Sigmoid colon (tissue), 7 donors: Measurements from ENCODE around the gene TTC32. TPM values are rescaled to one million over a fixed set of nuclear protein-coding genes. Genes with fewer than 3 reads are reported as not detected.

Experiments used
- DNase-seq: peaks from one replicate; pipeline ENCODE4 v3.0.0-alpha.2; 2019
- H3K27ac ChIP-seq, 4 donors: fragments of 200-600 bp; sonication (generic); one replicate each; pipeline ENCODE4 v1.5.1; 2016 to 2019; ENCODE audit warnings: mild to moderate bottlenecking in 1 of 4
- H3K27me3 ChIP-seq, 3 donors: fragments of 200-600 bp; sonication (generic); one replicate each; pipeline ENCODE4 v1.5.1; 2019; ENCODE audit warnings: mild to moderate bottlenecking in 1 of 3
- H3K36me3 ChIP-seq, 4 donors: fragments of 200-600 bp; sonication (generic); one replicate each; pipeline ENCODE4 v1.5.1; 2016 to 2019
- H3K4me1 ChIP-seq, 4 donors: fragments of 200-600 bp; sonication (generic); one replicate each; pipeline ENCODE4 v1.5.1; 2017 to 2019
- H3K4me3 ChIP-seq, 4 donors: fragments of 200-600 bp; sonication (generic); one replicate each; pipeline ENCODE4 v1.5.1; 2017 to 2019; ENCODE audit warnings: mild to moderate bottlenecking in 2 of 4, moderate library complexity in 1 of 4
- H3K9me3 ChIP-seq, 4 donors: fragments of 200-600 bp in 3 of 4; sonication (generic) in 3 of 4; one replicate each; pipeline versions ENCODE4 v1.5.1 to v1.6.1; 2013 to 2019
- EP300 ChIP-seq, 4 donors: sonication (generic); formaldehyde crosslinking; IDR thresholded peaks; one replicate each; pipeline ENCODE4 v1.6.1; 2017; ENCODE audit warnings: antibody characterized with exemption in 4 of 4
- POLR2A ChIP-seq, 2 donors: fragments of 450-650 bp; IDR thresholded peaks; one replicate each; pipeline ENCODE4 v1.6.1; 2016; ENCODE audit warnings: antibody characterized with exemption in 2 of 2, mild to moderate bottlenecking in 2 of 2, moderate library complexity in 2 of 2
- POLR2AphosphoS5 ChIP-seq, 4 donors: sonication (generic); formaldehyde crosslinking; IDR thresholded peaks; one replicate each; pipeline ENCODE4 v1.6.1; 2017; ENCODE audit warnings: antibody characterized with exemption in 4 of 4
- WGBS, 2 donors: extraction: QIAGEN DNeasy Blood & Tissue Kit; methylation state at CpG; one replicate each; pipeline ENCODE4 v1.1.7; 2013; 5-methylcytosine and 5-hydroxymethylcytosine counted together
- intact Hi-C: fragments of 100-400 bp; cut with DNase I; formaldehyde crosslinking; loops from one replicate; pipeline ENCODE4 v1.15.1; 2023
- polyA plus RNA-seq, 3 donors: library from polyadenylated mRNA; stranded (reverse); fragments of 200-250 nt; gene quantifications; one replicate each; pipeline ENCODE4 v1.2.3, GENCODE V29; 2013
- total RNA-seq, 4 donors: library from RNA; depleted of rRNA; stranded (reverse); fragments of >200 nt; gene quantifications; one replicate each; pipeline ENCODE4 v1.1.0, GENCODE V29; 2016
- TF ChIP-seq, protein P1 (sequence below), 4 experiments: fragments of 450-650 bp in 3 of 4; fragments of 200-600 bp in 1 of 4; IDR thresholded peaks; one replicate each; pipeline ENCODE4 v1.5.1; 2016 to 2019; ENCODE audit warnings: antibody characterized with exemption in 4 of 4, mild to moderate bottlenecking in 3 of 4, moderate library complexity in 2 of 4
- donor health status: healthy with polysubstance abuse.
- donor health status: Bipolar disorder and iron deficiency.
- donor health status: healthy.

Gene TTC32
- total and polyA plus RNA-seq, 7 donors, result 7.3 to 21.6 (median 12.8) TPM

DNA sequence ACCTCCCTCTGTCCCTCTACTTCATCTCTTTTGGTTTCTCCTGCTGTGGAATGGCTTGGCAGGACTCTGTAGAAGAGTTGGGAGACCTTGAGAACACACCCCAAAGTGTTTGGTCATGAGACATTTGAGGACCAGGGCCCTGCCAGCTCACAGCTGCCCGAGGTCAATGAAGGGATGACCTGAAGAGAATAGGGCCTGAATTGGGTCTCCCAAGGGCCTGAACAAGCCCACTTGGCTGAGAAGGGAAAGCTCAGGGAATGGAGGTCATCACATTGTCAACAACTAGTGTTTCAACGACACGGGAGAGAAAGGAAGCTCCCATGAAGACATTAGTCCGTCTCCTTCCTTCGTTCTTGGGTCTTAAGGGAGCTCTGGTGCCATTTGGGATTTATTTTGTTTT lies 52.8 kb downstream of the TTC32 start:
- H3K36me3 ChIP-seq, result no peaks in the 10 kb centered on the region
- TF ChIP-seq, protein P1, sequence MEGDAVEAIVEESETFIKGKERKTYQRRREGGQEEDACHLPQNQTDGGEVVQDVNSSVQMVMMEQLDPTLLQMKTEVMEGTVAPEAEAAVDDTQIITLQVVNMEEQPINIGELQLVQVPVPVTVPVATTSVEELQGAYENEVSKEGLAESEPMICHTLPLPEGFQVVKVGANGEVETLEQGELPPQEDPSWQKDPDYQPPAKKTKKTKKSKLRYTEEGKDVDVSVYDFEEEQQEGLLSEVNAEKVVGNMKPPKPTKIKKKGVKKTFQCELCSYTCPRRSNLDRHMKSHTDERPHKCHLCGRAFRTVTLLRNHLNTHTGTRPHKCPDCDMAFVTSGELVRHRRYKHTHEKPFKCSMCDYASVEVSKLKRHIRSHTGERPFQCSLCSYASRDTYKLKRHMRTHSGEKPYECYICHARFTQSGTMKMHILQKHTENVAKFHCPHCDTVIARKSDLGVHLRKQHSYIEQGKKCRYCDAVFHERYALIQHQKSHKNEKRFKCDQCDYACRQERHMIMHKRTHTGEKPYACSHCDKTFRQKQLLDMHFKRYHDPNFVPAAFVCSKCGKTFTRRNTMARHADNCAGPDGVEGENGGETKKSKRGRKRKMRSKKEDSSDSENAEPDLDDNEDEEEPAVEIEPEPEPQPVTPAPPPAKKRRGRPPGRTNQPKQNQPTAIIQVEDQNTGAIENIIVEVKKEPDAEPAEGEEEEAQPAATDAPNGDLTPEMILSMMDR (IDR thresholded peaks at IDR 0.05), result no peak
- TF ChIP-seq POLR2AphosphoS5 (IDR thresholded peaks at IDR 0.05) (no peak), EP300 (IDR thresholded peaks at IDR 0.05) (no peak), POLR2A (IDR thresholded peaks at IDR 0.05) (no peak)
- 88 to 91% methylated on average over 5 of the region's 5 CpGs for WGBS, 2 donors
- no peaks in the 10 kb centered on the region for H3K27me3 ChIP-seq
- DNase-seq, result no peak
- H3K4me3 ChIP-seq, result no peak overlapping the region
- intact Hi-C loops, result no loop called here
- no peaks in the 10 kb centered on the region for H3K9me3 ChIP-seq
- no peaks in the 10 kb centered on the region for H3K4me1 ChIP-seq
- no peak overlapping the region for H3K27ac ChIP-seq

DNA sequence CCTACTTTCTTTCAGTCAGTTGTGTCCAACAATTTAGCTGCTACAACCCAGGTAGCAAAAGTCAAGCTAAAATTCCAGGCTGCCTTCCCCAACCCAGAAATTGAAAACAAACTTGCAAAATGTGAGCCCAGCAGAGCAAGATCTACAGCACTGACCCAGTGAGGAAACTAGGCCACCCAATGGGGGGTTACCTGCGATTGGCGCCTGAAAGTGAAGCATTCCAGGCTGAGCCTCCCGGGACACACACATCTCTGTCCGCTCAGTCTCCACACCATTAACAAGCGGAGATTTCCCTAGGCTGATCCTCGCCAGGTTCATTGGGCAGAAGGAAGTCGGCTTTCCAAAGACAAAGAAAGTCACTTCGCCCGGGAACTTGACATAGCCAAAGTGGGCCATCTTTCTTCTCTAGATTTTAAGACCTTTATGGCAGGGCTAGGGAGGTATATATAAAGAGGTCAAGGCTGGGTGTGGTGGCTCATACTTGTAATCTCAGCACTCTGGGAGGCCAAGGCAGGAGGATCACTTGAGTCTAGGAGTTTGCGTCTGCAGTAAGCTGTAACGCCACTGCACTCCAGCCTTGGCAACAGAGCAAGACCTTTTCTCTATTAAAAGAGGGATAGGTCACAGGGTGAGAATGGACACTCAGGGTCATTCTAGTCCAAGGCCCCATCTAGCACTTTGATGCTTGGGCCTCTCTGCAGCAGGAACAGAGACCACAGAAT lies 53.6 kb downstream of the TTC32 start:
- DNase-seq, result no peak

GRCh38 chr2:19847486-19847885 lies 54.3 kb downstream of the TTC32 start:
- no peaks in the 10 kb centered on the region for H3K27me3 ChIP-seq
- H3K27ac ChIP-seq, result no peak overlapping the region
- TF ChIP-seq POLR2AphosphoS5 (IDR thresholded peaks at IDR 0.05), result no peak
- TF ChIP-seq POLR2A (IDR thresholded peaks at IDR 0.05), result no peak
- TF ChIP-seq EP300 (IDR thresholded peaks at IDR 0.05), result no peak
- TF ChIP-seq, protein P1 (IDR thresholded peaks at IDR 0.05), result no peak
- 94 to 97% methylated on average over 4 of the region's 4 CpGs for WGBS, 2 donors
- no peak for DNase-seq
- no peaks in the 10 kb centered on the region for H3K36me3 ChIP-seq
- no peaks in the 10 kb centered on the region for H3K9me3 ChIP-seq
- intact Hi-C loops, result no loop called here
- no peaks in the 10 kb centered on the region for H3K4me1 ChIP-seq
- no peak overlapping the region for H3K4me3 ChIP-seq

More for the DNA sequence above, 53.6 kb downstream of the TTC32 start:
- 92 to 93% methylated on average over 11 of the region's 11 CpGs for WGBS, 2 donors
- intact Hi-C loops, result no loop called here
- TF ChIP-seq POLR2A (IDR thresholded peaks at IDR 0.05) (no peak), POLR2AphosphoS5 (IDR thresholded peaks at IDR 0.05) (no peak), EP300 (IDR thresholded peaks at IDR 0.05) (no peak)
- TF ChIP-seq, protein P1 (IDR thresholded peaks at IDR 0.05), result no peak
- H3K27ac ChIP-seq, result no peak overlapping the region
- H3K4me1 ChIP-seq, result no peaks in the 10 kb centered on the region
- H3K9me3 ChIP-seq, result no peaks in the 10 kb centered on the region
- no peak overlapping the region for H3K4me3 ChIP-seq
- no peaks in the 10 kb centered on the region for H3K27me3 ChIP-seq
- H3K36me3 ChIP-seq, result no peaks in the 10 kb centered on the region

Other genes with a start within 250 kb of the TTC32 start
- gene WDR35, start 88.1 kb upstream of the TTC32 start, total RNA-seq, result 10 to 100 TPM in 3 of 4 donors, 1 to 10 TPM in 1; 7.2 to 15.5 (median 11.9) TPM
- gene WDR35, start 88.1 kb upstream of the TTC32 start, polyA plus RNA-seq, result 1 to 10 TPM in 1 of 3 donors, under 1 TPM in 2; 0.46 to 2.2 (median 0.60) TPM
- gene MATN3, start 110.7 kb upstream of the TTC32 start, total RNA-seq, result under 1 TPM; 0.54 to 0.82 (median 0.63) TPM
- under 1 TPM in 1 of 3 donors, not detected in 2; 0.32 TPM for gene MATN3, start 110.7 kb upstream of the TTC32 start, polyA plus RNA-seq
- 100 to 1,000 TPM; 181 to 246 (median 227) TPM for gene LAPTM4A, start 149.6 kb upstream of the TTC32 start, total RNA-seq
- gene LAPTM4A, start 149.6 kb upstream of the TTC32 start, polyA plus RNA-seq, result 100 to 1,000 TPM in 1 of 3 donors, 10 to 100 TPM in 2; 59.2 to 192 (median 62.5) TPM